ENCODE data around the gene PRDM16. TPM values are rescaled to one million over a fixed set of nuclear protein-coding genes. Genes with fewer than 3 reads are reported as not detected.

Gene PRDM16
- total RNA-seq, 1 donor from 2014 or later: 21.4 TPM

- H3K9me3 Mint-ChIP-seq (ENCODE audit: unreplicated experiment): no peaks in the 10 kb centered on the region
- no peak for TF ChIP-seq CTCF (IDR thresholded peaks at IDR 0.05; ENCODE audit: unreplicated experiment)
- DNase-seq (ENCODE audit: low spot score): no peak
- peaks cover 8% of the 10 kb centered on the region for H3K4me1 Mint-ChIP-seq (ENCODE audit: unreplicated experiment)
- no peak overlapping the region for H3K4me3 Mint-ChIP-seq (ENCODE audit: unreplicated experiment)
- no peak overlapping the region for H3K27ac Mint-ChIP-seq (ENCODE audit: unreplicated experiment)
- H3K27me3 Mint-ChIP-seq (ENCODE audit: unreplicated experiment): peaks cover 5% of the 10 kb centered on the region
- peaks cover 4% of the 10 kb centered on the region for H3K36me3 Mint-ChIP-seq (ENCODE audit: low read depth, unreplicated experiment)
Measured at GRCh38 chr1:3465091-3465934, 396.3 kb downstream of the PRDM16 start.

GRCh38 chr1:3465935-3466321 is 396.9 kb downstream of the PRDM16 start:
- no peak overlapping the region for H3K27ac Mint-ChIP-seq (ENCODE audit: unreplicated experiment)
- H3K27me3 Mint-ChIP-seq (ENCODE audit: unreplicated experiment): peaks cover 11% of the 10 kb centered on the region
- TF ChIP-seq CTCF (IDR thresholded peaks at IDR 0.05; ENCODE audit: unreplicated experiment): no peak
- H3K9me3 Mint-ChIP-seq (ENCODE audit: unreplicated experiment): no peaks in the 10 kb centered on the region
- H3K36me3 Mint-ChIP-seq (ENCODE audit: low read depth, unreplicated experiment): peaks cover 8% of the 10 kb centered on the region
- no peak for DNase-seq (ENCODE audit: low spot score)
- H3K4me3 Mint-ChIP-seq (ENCODE audit: unreplicated experiment): no peak overlapping the region
- peaks cover 10% of the 10 kb centered on the region for H3K4me1 Mint-ChIP-seq (ENCODE audit: unreplicated experiment)

- peaks cover 10% of the 10 kb centered on the region for H3K4me1 Mint-ChIP-seq (ENCODE audit: unreplicated experiment)
- no peak overlapping the region for H3K4me3 Mint-ChIP-seq (ENCODE audit: unreplicated experiment)
- DNase-seq (ENCODE audit: low spot score): no peak
- peaks cover 13% of the 10 kb centered on the region for H3K27me3 Mint-ChIP-seq (ENCODE audit: unreplicated experiment)
- no peaks in the 10 kb centered on the region for H3K9me3 Mint-ChIP-seq (ENCODE audit: unreplicated experiment)
- TF ChIP-seq CTCF (IDR thresholded peaks at IDR 0.05; ENCODE audit: unreplicated experiment): no peak
- peaks cover 8% of the 10 kb centered on the region for H3K36me3 Mint-ChIP-seq (ENCODE audit: low read depth, unreplicated experiment)
- H3K27ac Mint-ChIP-seq (ENCODE audit: unreplicated experiment): no peak overlapping the region
Measured at GRCh38 chr1:3466366-3467075, 397.5 kb downstream of the PRDM16 start.

- H3K4me3 Mint-ChIP-seq (ENCODE audit: unreplicated experiment): no peak overlapping the region
- H3K36me3 Mint-ChIP-seq (ENCODE audit: low read depth, unreplicated experiment): peaks cover 8% of the 10 kb centered on the region
- DNase-seq (ENCODE audit: low spot score): no peak
- H3K9me3 Mint-ChIP-seq (ENCODE audit: unreplicated experiment): no peaks in the 10 kb centered on the region
- H3K27ac Mint-ChIP-seq (ENCODE audit: unreplicated experiment): no peak overlapping the region
- H3K27me3 Mint-ChIP-seq (ENCODE audit: unreplicated experiment): peaks cover 13% of the 10 kb centered on the region
- peaks cover 10% of the 10 kb centered on the region for H3K4me1 Mint-ChIP-seq (ENCODE audit: unreplicated experiment)
- TF ChIP-seq CTCF (IDR thresholded peaks at IDR 0.05; ENCODE audit: unreplicated experiment): no peak
Measured at GRCh38 chr1:3467096-3468036, 398.4 kb downstream of the PRDM16 start.
